ENCODE results near the gene ALG14. TPM values are rescaled to one million over a fixed set of nuclear protein-coding genes. Genes with fewer than 3 reads are reported as not detected.

Gene ALG14
- total and polyA plus RNA-seq, 2 experiments from 2014 or later, result 2.7 to 8.2 TPM

GRCh38 chr1:94940738-94941137, 132.0 kb downstream of the ALG14 start:
- H3K4me1 ChIP-seq (ENCODE audit: low read depth), result peaks cover 9% of the 10 kb centered on the region
- no peak for DNase-seq (ENCODE audit: low read depth in 1 of 2, low spot score in 1 of 2)
- no peaks in the 10 kb centered on the region for H3K36me3 ChIP-seq
- no peak overlapping the region for H3K4me3 ChIP-seq
- no peaks in the 10 kb centered on the region for H3K27me3 ChIP-seq
- TF ChIP-seq, protein P1, sequence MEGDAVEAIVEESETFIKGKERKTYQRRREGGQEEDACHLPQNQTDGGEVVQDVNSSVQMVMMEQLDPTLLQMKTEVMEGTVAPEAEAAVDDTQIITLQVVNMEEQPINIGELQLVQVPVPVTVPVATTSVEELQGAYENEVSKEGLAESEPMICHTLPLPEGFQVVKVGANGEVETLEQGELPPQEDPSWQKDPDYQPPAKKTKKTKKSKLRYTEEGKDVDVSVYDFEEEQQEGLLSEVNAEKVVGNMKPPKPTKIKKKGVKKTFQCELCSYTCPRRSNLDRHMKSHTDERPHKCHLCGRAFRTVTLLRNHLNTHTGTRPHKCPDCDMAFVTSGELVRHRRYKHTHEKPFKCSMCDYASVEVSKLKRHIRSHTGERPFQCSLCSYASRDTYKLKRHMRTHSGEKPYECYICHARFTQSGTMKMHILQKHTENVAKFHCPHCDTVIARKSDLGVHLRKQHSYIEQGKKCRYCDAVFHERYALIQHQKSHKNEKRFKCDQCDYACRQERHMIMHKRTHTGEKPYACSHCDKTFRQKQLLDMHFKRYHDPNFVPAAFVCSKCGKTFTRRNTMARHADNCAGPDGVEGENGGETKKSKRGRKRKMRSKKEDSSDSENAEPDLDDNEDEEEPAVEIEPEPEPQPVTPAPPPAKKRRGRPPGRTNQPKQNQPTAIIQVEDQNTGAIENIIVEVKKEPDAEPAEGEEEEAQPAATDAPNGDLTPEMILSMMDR (IDR thresholded peaks at IDR 0.05; ENCODE audit: low read depth, low read length), result no peak
- H3K9me3 ChIP-seq (ENCODE audit: low read depth), result no peaks in the 10 kb centered on the region
- H3K27ac ChIP-seq, result no peak overlapping the region

DNA sequence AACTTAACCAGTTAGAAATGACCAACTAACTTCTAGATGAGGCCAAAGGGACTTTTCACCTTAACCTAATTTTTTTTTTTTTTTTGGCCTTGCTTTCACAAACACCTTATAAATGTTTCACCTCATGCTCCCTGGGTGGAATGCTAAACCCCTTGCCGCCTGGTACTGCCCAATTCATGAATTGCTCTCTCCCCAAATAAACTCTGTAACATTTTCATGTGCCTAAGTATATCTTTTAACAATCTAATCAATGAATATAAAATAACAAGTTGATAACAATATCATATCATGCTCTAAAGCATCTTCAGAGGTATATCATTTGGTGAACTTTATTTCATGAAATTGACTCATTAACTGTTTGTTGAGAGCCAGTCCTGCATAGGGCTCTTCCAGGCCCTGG, 134.9 kb downstream of the ALG14 start:
- H3K36me3 ChIP-seq, result no peaks in the 10 kb centered on the region
- no peak overlapping the region for H3K27ac ChIP-seq
- H3K9me3 ChIP-seq (ENCODE audit: low read depth), result no peaks in the 10 kb centered on the region
- no peak for DNase-seq (ENCODE audit: low read depth in 1 of 2, low spot score in 1 of 2)
- no peak overlapping the region for H3K4me3 ChIP-seq
- TF ChIP-seq, protein P1 (IDR thresholded peaks at IDR 0.05; ENCODE audit: low read depth, low read length), result no peak
- peaks cover 9% of the 10 kb centered on the region for H3K4me1 ChIP-seq (ENCODE audit: low read depth)
- no peaks in the 10 kb centered on the region for H3K27me3 ChIP-seq

DNA sequence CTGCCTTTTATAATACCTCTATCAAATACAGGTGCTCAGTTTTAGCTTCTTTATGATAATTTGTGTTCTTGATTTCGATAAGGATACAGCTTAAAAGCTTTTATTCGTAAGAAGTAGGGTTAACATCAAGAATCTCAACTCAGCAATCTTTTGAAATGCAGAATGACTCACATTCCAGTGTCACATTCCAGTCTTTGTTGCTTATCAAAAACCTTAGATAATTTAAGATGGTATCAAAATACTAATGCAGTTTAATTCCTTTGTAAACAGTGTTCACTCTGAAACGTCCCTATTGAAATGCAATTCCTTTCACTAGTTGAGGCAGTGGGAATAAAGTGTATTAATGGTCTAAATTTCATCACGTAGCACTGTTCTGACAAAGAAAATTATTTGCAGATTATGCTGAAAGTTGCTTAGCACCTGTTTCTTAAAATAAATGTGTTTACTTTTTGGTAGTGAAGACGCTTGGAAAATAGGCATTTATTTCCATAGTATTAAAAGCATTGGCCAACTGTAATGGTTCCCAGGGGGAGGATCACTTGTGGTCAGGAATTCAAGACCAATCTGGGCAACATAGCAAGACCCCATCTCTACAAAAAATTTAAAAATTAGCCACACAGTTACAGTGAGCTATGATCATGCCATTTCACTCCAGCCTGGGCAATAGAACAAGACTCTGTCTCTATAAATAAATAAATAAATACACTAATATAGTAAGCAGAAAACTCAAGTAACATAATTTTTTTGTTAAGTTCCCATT, 135.7 kb downstream of the ALG14 start:
- Histone ChIP-seq H3K27ac (peak overlapping the region; percentile 52), H3K9me3 (ENCODE audit: low read depth) (no peaks in the 10 kb centered on the region), H3K36me3 (no peaks in the 10 kb centered on the region), H3K27me3 (no peaks in the 10 kb centered on the region), H3K4me3 (no peak overlapping the region), H3K4me1 (ENCODE audit: low read depth) (peaks cover 9% of the 10 kb centered on the region)
- TF ChIP-seq, protein P1 (IDR thresholded peaks at IDR 0.05; ENCODE audit: low read depth, low read length), result no peak
- no peak for DNase-seq (ENCODE audit: low read depth in 1 of 2, low spot score in 1 of 2)

DNA sequence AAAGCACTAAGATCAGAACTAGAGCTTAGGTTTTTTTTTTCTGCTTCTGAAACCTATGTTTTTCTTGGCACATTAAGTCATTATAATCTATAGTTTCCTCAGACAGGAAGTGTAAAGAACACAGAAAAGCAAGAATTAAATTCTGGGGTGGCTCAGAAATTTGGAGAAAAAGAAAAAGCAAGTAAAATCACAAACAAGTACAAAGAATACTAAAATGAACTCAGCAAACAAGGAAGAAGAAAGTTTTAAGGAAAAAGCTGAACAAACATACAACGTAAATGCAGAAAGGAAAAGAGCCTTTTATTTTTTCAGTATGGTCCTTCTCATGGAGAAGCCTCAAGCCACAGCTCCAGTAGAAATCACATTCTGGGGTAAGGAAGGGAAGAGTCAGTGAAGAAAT, 137.3 kb downstream of the ALG14 start:
- peak in 1 of 2 donors; percentile 45 for DNase-seq (ENCODE audit: low read depth in 1 of 2, low spot score in 1 of 2)

GRCh38 chr1:94935034-94935433, 137.7 kb downstream of the ALG14 start:
- Histone ChIP-seq H3K4me1 (ENCODE audit: low read depth) (peaks cover 9% of the 10 kb centered on the region), H3K36me3 (no peaks in the 10 kb centered on the region), H3K4me3 (no peak overlapping the region), H3K9me3 (ENCODE audit: low read depth) (no peaks in the 10 kb centered on the region), H3K27ac (no peak overlapping the region), H3K27me3 (no peaks in the 10 kb centered on the region)
- TF ChIP-seq, protein P1 (IDR thresholded peaks at IDR 0.05; ENCODE audit: low read depth, low read length), result no peak
- DNase-seq (ENCODE audit: low read depth in 1 of 2, low spot score in 1 of 2), result no peak

More for the DNA sequence above, 137.3 kb downstream of the ALG14 start:
- no peaks in the 10 kb centered on the region for H3K36me3 ChIP-seq
- TF ChIP-seq, protein P1 (IDR thresholded peaks at IDR 0.05; ENCODE audit: low read depth, low read length), result no peak
- no peak overlapping the region for H3K27ac ChIP-seq
- H3K9me3 ChIP-seq (ENCODE audit: low read depth), result no peaks in the 10 kb centered on the region
- no peaks in the 10 kb centered on the region for H3K27me3 ChIP-seq
- H3K4me1 ChIP-seq (ENCODE audit: low read depth), result peaks cover 9% of the 10 kb centered on the region
- no peak overlapping the region for H3K4me3 ChIP-seq

Measured in cardiac muscle cell (in vitro differentiated cells and primary cell).